Prostate gland (tissue), 2 donors: ENCODE measurements around the gene BCCIP.
A peak's percentile ranks its signal among the peaks of the same experiment; 100 is the strongest.

Source experiments
- POLR2A ChIP-seq: fragments of 450-650 bp; IDR thresholded peaks from one replicate; pipeline ENCODE4 v1.6.1; 2016; ENCODE audit warnings: antibody characterized with exemption, mild to moderate bottlenecking
- POLR2AphosphoS5 ChIP-seq: sonication (generic); formaldehyde crosslinking; IDR thresholded peaks from one replicate; pipeline ENCODE4 v1.6.1; 2017; ENCODE audit warnings: antibody characterized with exemption
- TF ChIP-seq, protein P1 (sequence below), 4 experiments: fragments of 200-600 bp in 2 of 4; fragments of 450-650 bp in 2 of 4; sonication (generic) in 2 of 4; IDR thresholded peaks; 1 replicate in 3 of 4; 2 replicates in 1 of 4; pipeline ENCODE4 v1.5.1; 2016 to 2019; ENCODE audit warnings: antibody characterized with exemption in 4 of 4, mild to moderate bottlenecking in 2 of 4, moderate library complexity in 2 of 4

DNA sequence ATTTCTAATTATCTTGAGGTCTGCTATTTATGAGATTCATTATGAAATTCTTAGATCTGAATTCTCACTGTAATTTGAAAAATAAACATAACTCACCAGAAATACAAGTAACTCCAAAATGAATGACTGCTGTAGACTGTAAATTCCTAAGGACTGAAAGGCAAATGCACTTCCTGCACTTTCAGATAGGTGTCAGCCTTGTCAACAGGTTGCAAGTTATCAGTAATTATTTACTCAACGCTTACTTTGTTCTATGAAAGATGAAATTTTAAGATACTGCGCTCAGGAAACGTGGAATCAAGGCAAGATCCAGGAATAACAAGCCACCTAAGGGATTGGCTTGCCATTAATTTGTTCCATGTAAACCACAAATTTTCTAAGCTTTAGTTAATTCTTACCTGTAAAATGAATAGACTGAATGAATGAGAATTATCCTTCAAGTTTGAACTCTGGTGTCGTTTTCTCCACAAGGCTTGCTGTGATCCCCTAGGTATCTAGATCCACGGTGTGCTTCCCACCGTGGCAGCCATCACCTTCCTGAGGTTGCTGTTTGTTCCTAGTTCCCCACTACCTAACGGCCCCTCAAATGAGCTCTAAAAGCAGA, 45.1 kb downstream of the BCCIP start:
- TF ChIP-seq, protein P1, sequence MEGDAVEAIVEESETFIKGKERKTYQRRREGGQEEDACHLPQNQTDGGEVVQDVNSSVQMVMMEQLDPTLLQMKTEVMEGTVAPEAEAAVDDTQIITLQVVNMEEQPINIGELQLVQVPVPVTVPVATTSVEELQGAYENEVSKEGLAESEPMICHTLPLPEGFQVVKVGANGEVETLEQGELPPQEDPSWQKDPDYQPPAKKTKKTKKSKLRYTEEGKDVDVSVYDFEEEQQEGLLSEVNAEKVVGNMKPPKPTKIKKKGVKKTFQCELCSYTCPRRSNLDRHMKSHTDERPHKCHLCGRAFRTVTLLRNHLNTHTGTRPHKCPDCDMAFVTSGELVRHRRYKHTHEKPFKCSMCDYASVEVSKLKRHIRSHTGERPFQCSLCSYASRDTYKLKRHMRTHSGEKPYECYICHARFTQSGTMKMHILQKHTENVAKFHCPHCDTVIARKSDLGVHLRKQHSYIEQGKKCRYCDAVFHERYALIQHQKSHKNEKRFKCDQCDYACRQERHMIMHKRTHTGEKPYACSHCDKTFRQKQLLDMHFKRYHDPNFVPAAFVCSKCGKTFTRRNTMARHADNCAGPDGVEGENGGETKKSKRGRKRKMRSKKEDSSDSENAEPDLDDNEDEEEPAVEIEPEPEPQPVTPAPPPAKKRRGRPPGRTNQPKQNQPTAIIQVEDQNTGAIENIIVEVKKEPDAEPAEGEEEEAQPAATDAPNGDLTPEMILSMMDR (IDR thresholded peaks at IDR 0.05): peak; percentile 54 to 90 (median 68)
- no peak for TF ChIP-seq POLR2A
- TF ChIP-seq POLR2AphosphoS5: peak; percentile 21
